GM19239 (cell line): ENCODE data around the gene LYZL6.

ENCODE experiments used
- DNase-seq: peaks from one replicate; pipeline ENCODE4 v3.0.0; 2011; ENCODE audit warnings: low spot score; ENCODE audit not compliant: insufficient read length
- FAIRE-seq: peaks from 2 replicates; lab custom pipeline; 2011; peaks lifted over from hg19 to GRCh38; lab: Jason Lieb, UNC

LYZL6 gene, protein sequence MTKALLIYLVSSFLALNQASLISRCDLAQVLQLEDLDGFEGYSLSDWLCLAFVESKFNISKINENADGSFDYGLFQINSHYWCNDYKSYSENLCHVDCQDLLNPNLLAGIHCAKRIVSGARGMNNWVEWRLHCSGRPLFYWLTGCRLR

GRCh38 chr17:35943537-35943936 lies at the start of gene LYZL6:
LYZL6 (minus strand) TSS chr17:35943713; CDS start chr17:35939356, 4,357 bp downstream.
- FAIRE-seq, result no peak
- DNase-seq, result no peak

GRCh38 chr17:35991075-35991474 lies 47.6 kb upstream of the LYZL6 start:
- FAIRE-seq (no peak), DNase-seq (no peak)

DNA sequence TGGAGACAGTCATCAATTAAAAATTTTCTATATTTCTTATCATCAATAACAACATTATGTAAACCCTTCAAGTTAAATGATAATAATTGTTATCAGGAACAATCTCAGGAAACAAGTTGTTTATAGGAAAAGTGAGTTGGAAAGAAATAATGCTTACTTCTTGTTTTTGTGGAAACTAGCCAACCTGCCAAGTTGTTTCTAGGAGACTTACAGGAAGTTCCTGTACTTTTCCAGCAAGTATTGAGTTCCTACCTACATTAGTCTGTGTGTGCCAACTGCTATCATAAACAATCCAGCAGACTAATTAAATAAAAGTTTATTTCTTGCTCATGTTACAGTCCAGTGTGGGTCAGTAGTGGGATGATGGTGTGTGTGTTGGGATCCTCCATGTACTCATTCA lies 44.7 kb upstream of the LYZL6 start:
- no peak for FAIRE-seq
- DNase-seq, result no peak

DNA sequence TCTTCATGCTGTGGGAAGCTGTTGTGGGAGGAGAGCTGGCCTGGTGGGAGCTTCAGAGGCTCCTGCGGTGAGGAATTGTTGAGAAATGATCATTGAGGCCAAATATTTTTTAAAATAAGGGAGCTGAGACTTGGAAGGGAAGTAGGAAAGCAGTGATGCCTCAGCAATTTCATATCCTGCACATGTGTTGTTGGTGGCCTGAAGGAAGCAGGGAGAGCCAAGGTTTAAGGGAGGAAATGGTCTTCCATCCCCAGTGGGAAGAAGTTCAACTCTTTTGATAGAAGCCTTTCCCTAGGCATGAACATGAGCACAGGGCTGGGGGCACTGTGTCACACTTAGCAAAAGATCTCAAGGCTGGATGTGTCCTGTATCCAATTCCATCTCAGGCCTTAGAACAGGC lies 43.1 kb upstream of the LYZL6 start, which contains the start of gene CCL14:
TSS of gene CCL14 (minus strand) at position 87 of the 400 bp plus-strand sequence. CDS start at position 7, 80 bp downstream.
- no peak for FAIRE-seq
- no peak for DNase-seq

DNA sequence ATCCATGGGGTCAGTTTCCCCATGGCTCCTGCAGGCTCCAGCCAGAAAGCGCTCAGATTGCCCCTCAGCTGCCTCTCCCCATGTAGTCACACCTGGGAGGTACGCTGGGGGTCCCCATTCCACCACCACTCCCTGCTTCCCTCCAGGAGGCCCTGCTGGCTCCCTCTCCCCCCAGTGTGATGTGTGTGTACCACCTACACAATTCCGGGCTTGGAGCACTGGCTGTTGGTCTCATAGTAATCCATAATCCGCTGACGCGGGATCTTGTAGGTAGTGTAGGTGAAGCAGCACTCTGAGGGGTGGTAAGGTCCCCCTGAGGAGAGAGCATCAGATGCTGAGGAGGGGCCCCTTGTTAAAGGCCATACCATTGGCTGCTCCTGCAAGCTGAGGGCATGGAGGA lies 40.6 kb upstream of the LYZL6 start:
- no peak for FAIRE-seq
- no peak for DNase-seq

DNA sequence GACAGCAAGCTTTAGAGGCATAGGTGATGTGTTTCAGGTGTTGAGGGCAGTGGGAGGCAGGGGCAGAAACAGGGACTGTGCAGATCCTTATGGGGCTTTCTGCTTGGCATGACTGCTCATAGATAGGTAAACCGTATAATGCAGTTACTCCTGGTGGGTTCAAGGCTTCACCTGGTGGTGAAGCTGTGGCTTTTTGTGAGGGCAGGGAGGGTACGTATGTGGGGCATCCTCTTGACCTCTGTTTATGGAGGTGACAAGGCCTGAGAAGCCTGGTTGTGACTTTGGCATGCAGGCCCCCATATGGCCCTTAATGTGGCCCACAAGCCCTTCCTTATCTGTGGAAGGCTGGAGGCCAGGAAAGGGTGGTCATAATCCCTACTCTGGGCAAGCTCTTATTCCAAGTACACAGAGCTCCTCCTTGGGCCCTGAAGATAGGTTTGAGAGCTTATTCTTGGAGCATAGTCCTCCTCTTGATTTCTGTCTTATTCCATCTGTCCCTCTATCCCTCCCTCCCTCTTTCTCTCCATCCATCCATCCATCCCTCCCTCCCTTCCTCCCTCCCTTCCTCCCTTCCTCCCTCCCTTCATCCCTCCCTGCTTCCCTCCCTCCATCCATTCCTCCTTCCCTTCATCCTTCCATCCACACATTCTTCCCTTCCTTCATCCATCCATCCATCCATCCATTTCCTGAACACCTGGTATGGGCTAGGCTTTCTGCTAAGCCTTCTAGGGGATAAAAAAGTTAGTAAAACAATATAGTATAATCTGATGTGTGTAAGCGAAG lies 39.1 kb upstream of the LYZL6 start:
- DNase-seq, result no peak
- no peak for FAIRE-seq

- no peak for FAIRE-seq
- DNase-seq, result no peak
These were observed 38.4 kb upstream of the LYZL6 start for GRCh38 chr17:35981908-35982330.

DNA sequence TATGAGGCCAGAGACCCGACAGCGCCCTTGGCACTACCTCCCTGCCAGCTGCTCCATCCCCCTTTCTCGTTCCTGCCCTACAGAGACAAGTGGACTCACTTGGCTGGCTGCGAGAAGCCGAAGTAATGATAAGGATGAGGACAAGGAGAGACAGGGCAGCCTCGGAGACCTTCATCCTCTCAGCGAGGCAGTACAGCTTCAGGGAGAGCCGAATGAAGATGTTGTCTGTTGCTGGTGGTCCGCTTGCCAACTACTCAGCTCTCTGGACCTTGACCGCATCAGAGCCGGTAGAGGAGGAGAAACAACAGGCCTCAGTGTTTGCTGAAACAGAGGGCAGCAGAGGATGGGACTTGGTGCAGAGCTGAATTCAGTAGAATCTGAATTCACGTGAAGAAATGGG lies 37.7 kb upstream of the LYZL6 start, which contains the start of gene CCL16:
TSS of gene CCL16 (minus strand) at position 252 of the 400 bp plus-strand sequence. CDS start at position 175, 77 bp downstream.
- FAIRE-seq (no peak), DNase-seq (no peak)

- FAIRE-seq (no peak), DNase-seq (no peak)
These were observed 34.8 kb upstream of the LYZL6 start for GRCh38 chr17:35978346-35978745.

DNA sequence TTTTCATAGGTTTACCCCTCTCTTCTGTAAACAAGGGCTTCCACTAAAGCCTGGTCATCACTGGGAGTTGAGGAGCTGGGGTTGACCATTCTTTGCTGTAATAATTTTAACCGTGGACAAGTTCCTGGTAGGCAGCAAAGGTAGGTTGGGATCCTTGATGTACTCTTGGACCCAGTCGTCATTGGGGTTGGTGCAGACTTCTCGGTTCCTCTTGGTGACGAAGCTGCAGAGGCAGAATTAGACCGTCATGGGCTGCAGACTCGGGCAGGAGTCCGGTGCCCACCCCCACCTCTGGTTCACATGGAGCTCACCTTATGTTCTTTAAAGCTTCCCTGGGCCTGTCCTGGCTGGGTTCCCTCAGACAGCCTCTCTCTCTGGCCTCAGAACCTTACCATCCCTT lies 34.0 kb upstream of the LYZL6 start:
- no peak for DNase-seq
- no peak for FAIRE-seq

DNA sequence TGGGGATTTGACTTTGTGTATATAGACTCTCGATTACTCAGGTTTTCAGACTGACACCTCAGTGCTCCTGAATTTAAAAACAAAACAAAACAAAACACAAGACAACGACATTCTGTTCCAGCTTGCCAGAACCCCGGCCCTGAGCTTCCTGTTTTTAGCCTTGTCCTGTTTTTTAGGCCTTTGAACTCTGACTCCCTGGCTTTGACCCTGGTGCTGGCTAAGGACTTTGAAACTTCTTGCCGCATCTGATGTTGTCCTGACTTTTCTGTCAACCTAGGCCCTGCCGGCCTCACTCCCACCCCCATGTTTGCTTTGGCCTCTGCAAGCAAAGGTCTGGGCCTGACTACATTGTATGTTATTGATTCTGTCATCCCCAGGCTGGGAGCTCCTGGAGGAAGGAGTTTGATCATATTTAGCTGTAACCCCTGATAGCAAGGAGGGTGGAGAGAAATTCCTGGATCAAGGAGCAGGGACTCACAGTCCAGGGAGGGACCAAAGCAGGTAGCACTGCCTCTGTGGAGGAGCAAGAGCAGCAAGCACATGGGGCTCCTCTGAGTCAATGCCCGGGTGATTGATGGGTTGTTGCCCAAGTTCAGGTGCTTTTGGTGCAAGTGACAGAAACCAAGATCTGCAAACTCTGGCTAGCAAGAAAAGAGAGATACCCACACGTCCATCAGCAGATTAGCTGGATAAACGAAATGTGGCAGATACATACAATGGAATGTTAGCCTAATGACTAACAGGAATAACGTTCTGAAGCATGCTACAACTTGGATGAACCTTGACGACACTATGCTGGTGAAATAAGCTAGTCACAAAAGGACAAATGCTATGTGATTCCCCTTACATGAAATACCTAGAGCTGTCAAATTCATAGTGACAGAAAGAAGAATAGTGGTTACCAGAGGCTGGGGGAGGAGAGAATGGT lies 30.1 kb upstream of the LYZL6 start:
- DNase-seq (no peak), FAIRE-seq (no peak)

- no peak for FAIRE-seq
- DNase-seq, result no peak
These were observed 29.4 kb upstream of the LYZL6 start for GRCh38 chr17:35972945-35973332.

GRCh38 chr17:35972535-35972934 lies 29.0 kb upstream of the LYZL6 start:
- FAIRE-seq (no peak), DNase-seq (no peak)

DNA sequence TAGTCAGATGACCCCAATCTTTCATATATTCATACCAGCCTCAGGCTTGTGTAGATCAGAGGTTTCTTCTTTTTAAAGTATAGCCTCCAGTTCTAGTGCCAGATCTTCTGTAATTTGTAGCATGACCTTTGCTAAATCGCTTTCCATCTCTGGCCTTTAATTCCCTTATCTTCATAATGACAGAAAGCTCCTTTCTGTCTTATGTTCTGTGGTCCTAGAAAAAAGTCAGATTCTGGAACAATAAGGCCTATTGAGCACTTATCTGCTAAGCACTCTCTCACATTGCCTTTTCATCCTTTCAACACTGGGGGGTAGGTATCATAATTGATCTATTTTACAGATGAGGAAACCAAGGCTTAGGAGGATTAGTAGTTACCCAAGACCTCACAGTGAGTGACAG lies 28.6 kb upstream of the LYZL6 start:
- DNase-seq (no peak), FAIRE-seq (no peak)

- peak; percentile 53 for DNase-seq
- FAIRE-seq, result no peak
These were observed 26.3 kb upstream of the LYZL6 start for GRCh38 chr17:35969558-35970380.

GRCh38 chr17:35968520-35969054 lies 25.1 kb upstream of the LYZL6 start:
- FAIRE-seq (no peak), DNase-seq (no peak)

- no peak for FAIRE-seq
- no peak for DNase-seq
These were observed 21.8 kb upstream of the LYZL6 start for GRCh38 chr17:35965272-35965671.

- FAIRE-seq, result no peak
- no peak for DNase-seq
These were observed 20.1 kb upstream of the LYZL6 start for GRCh38 chr17:35963663-35964062.

GRCh38 chr17:35953720-35954119 lies 10.2 kb upstream of the LYZL6 start:
- FAIRE-seq (no peak), DNase-seq (no peak)

GRCh38 chr17:35949401-35949800 lies 5.9 kb upstream of the LYZL6 start:
- FAIRE-seq (no peak), DNase-seq (no peak)
